HG02870 (cell line): Measurements from ENCODE around the gene PHF2.

Source experiments
- ATAC-seq: cut with Tn5 transposase; IDR thresholded peaks from one replicate; pipeline ENCODE4 v1.9.1; 2021; ENCODE audit warnings: mild to moderate bottlenecking, moderate library complexity; ENCODE audit not compliant: unreplicated experiment

The PHF2 gene

GRCh38 chr9:93576258-93577077 is at the start of gene PHF2:
Gene PHF2, plus strand, starts transcription at chr9:93576584. Its CDS starts 190 bp downstream, at chr9:93576774.
- ATAC-seq = no peak

- no peak for ATAC-seq
Measured at GRCh38 chr9:93531374-93531773, 45.0 kb upstream of the PHF2 start.

GRCh38 chr9:93532141-93532540 is 44.2 kb upstream of the PHF2 start:
- no peak for ATAC-seq

GRCh38 chr9:93533863-93534262 is 42.5 kb upstream of the PHF2 start:
- no peak for ATAC-seq

- ATAC-seq = no peak
Measured at GRCh38 chr9:93536167-93536566, 40.2 kb upstream of the PHF2 start.

- no peak for ATAC-seq
Measured at GRCh38 chr9:93536874-93537273, 39.5 kb upstream of the PHF2 start.

- no peak for ATAC-seq
Measured at GRCh38 chr9:93540305-93540704, 36.1 kb upstream of the PHF2 start.

- ATAC-seq = no peak
Measured at GRCh38 chr9:93541005-93541404, 35.4 kb upstream of the PHF2 start.

- ATAC-seq = no peak
Measured at GRCh38 chr9:93541581-93542349, 34.6 kb upstream of the PHF2 start.

- no peak for ATAC-seq
Measured at GRCh38 chr9:93543117-93543516, 33.3 kb upstream of the PHF2 start.

GRCh38 chr9:93546356-93546755 is 30.0 kb upstream of the PHF2 start:
- no peak for ATAC-seq

GRCh38 chr9:93549611-93550010 is 26.8 kb upstream of the PHF2 start:
- ATAC-seq = no peak

- ATAC-seq = no peak
Measured at GRCh38 chr9:93552923-93553322, 23.5 kb upstream of the PHF2 start.

- ATAC-seq = no peak
Measured at GRCh38 chr9:93555370-93555769, 21.0 kb upstream of the PHF2 start.

GRCh38 chr9:93557366-93558137 is 18.8 kb upstream of the PHF2 start:
- ATAC-seq = no peak

GRCh38 chr9:93558503-93558902 is 17.9 kb upstream of the PHF2 start:
- no peak for ATAC-seq

- ATAC-seq = no peak
Measured at GRCh38 chr9:93560991-93561390, 15.4 kb upstream of the PHF2 start.

GRCh38 chr9:93562157-93562556 is 14.2 kb upstream of the PHF2 start:
- ATAC-seq = no peak

GRCh38 chr9:93565089-93565488 is 11.3 kb upstream of the PHF2 start:
- ATAC-seq = no peak

GRCh38 chr9:93566408-93567270 is 9.7 kb upstream of the PHF2 start:
- ATAC-seq = peak; percentile 84
